GM21576 (cell line): Measurements from ENCODE around the gene FRAT2.
A peak's percentile ranks its signal among the peaks of the same experiment; 100 is the strongest.
"Not testable (repeated sequence)": the region's sequence is repeated elsewhere in the genome, so short reads cannot be mapped to it uniquely, and the experiment has no call there.

Experiments
- ATAC-seq: cut with Tn5 transposase; IDR thresholded peaks from one replicate; pipeline ENCODE4 v1.9.1; 2021; ENCODE audit warnings: mild to moderate bottlenecking, moderate library complexity; ENCODE audit not compliant: unreplicated experiment

FRAT2 gene

GRCh38 chr10:97292862-97293198 lies 41.7 kb downstream of the FRAT2 start:
- no peak for ATAC-seq

GRCh38 chr10:97292097-97292861 lies 42.2 kb downstream of the FRAT2 start, which contains the start of gene ARHGAP19:
Gene ARHGAP19, minus strand, starts transcription at chr10:97292637. Its CDS starts 10 bp downstream, at chr10:97292627.
- ATAC-seq, result peak; percentile 96

GRCh38 chr10:97291357-97292096 lies 43.0 kb downstream of the FRAT2 start:
- no peak for ATAC-seq

- not testable (repeated sequence) for ATAC-seq
Measured at GRCh38 chr10:97290576-97291356, 43.8 kb downstream of the FRAT2 start.

GRCh38 chr10:97290076-97290475 lies 44.5 kb downstream of the FRAT2 start:
- not testable (repeated sequence) for ATAC-seq
